Inflammatory macrophage treated with lipopolysaccharide for 4 hours (primary cell): ENCODE data around the gene PTGR3.

Experiments
- DNase-seq: peaks from one replicate; pipeline ENCODE4 v3.0.0-alpha.2; 2020

Gene PTGR3

DNA sequence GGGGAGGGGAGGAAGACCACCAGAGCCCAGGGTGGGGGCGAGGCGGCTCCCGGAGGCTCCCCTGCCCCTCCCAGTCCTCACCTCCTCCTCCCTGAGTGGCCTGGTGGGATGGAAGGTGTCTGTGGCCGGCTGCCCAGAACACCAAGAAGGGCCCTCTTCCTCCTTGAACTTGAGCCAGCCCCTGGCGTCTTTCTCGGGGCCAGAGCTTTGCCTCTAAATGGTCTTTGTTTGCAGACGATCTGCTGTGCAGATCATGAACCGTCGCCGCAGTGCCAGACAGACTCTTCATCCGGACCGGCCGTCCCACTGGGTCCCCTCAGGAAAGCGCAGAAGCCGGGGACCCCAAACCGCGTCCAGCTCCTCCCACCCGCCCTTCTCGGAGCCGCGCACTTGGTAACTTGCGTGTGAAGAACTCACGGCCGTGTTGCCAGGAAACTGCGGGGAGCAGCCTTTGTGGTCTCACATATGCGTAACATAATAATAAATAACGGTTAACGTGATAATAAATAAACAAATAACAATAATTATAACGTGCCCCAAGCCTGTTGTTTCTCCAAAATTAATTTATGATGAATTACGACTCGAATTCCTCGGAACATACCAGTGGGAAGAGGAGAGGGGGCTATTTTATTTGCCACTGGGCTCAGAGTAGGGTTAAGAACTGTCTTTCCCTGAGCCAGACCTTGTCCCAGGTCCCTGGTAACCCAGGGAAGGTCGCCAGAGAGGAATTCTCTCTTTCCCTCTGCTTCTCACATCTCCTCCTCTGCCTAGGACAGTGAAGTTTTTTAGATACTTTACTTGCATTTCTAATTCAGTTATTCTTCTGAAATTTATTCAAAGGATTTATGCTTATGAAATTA, 41.0 kb downstream of the PTGR3 start:
- DNase-seq = no peak

DNA sequence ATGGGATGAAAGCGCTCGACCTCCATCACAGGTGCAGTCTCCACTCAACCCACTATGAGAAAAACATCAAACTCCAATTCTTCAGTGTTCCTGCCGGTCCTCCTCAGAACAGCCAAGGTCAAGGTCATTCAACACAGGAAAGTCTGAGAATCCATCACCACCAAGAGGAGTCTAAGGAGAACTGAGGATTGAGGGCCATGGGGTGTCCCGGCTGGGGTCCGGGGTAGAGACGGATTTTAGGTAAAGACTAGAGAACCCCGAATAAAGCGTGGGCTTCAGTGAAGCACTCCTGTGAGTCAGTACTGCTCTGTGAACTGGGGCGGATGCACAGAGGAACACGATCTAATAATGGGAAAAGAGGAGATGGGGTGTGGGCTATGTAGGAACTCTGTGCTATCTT, 41.8 kb downstream of the PTGR3 start:
- DNase-seq = no peak

- no peak for DNase-seq
Measured at GRCh38 chr18:75165926-75166325, 43.0 kb downstream of the PTGR3 start.

DNA sequence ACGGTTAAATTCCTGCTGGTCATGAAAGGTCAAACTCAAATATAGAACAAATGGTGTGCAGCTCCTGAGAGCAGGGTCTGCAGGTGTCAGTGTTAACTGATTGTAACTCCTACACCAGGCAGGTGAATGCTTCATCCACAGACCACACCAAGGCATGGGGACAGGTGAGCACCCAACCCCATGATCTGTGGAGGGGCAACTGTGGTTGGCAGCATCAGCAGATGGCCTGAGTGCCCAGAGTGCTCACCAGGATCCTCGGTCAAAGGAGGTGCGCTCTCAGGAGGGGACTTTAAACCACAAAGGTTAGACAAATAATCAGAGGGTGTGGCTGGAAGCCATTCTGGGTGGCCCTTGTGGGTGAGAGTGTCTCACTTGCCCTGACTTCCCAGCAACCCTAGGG, 44.5 kb downstream of the PTGR3 start:
- DNase-seq = no peak

DNA sequence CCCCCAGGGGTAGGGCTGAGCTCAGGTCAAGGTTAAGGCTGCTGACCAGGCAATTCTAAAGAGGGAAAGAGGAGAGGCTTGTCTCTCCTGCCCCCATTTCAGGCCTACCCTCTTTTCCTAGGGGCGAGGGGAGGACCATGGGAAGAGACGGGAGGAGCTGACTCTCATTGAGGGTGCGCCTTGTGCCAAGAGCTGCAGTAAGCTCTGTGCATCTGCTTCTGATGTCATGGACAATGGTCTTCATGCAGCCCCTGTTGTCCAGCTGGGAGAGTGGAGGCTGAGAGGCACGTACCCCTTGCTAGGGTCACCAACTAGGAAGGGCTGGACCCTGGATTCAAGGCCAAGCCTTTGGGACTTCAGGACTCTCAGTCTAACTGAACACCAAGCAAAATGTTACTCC, 45.2 kb downstream of the PTGR3 start:
- no peak for DNase-seq

DNA sequence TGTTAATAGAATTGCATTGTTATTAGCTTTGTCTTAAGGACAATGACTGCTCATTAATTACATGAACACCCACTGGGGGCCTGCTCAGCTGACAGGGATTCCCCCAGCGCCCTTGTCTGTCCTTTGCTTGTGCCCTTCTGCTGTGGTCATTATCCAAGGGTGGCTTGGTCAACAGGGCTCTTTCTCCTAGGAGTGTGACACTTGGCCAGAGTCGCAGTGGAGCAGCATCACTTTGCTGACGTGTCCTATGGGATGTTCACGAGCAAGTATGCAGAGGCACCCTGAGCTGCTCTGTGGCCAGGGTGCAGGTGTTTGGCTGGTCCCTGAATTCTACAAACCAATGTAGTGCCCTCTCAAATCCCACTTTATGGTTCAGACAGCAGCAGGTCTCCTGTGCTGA, 46.0 kb downstream of the PTGR3 start:
- no peak for DNase-seq

GRCh38 chr18:75162467-75162866, 46.5 kb downstream of the PTGR3 start:
- DNase-seq = no peak

DNA sequence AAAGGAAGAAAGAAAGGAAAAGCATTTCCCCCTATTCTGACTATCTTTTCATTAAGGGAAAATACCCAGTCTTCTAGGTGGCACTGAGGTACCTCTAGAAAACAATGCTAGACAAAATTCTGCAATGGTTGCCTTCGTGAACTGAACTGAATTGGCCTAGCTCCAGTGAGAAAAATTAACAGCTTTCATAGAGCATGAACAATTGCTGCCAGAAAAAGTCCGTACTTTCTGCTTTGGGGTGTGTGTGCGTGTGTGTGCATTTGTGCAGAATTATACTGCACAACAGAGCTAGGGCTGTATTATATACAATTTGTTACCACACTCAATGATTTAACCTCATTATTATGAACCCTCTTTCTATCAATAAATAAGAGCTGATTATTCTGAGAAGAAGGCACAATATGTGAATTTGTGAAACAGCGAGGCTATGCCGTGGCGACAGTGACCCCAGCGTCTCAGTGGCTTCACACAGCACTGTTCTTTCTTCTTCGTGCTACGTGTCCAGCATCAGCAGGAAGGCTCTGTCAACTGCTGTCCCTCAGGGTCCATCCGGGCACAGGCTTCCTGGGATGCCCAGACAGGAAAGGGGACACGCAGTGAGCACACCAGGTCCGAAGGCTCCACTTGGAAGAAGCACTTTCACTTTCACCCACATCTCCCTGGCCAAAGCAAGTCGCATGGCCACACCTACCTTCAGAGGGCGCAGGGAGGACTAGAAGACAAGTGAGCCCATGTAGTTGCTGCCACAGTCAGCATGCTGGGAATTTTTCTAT, 47.5 kb downstream of the PTGR3 start:
- DNase-seq = peak; percentile 56

DNA sequence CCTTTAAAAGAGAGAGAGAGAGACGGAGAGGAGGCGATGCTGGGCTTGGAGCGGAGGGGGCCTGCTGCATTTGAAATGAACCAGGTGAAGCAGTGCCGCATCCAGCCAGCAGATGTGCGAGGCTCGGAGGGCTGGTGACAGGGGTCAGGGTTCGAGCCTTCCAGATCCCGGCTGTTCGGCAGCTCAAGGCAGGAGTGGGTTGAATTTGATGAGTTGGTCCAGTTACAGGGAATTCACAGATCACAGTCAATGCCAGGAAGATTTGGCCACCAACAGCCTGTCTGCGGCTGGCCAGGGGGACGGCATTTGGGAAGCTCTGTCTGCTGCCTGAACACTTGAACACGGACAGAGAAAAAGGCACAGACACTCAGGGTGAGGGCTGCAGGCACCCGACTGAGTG, 48.6 kb downstream of the PTGR3 start:
- DNase-seq = no peak

GRCh38 chr18:75159646-75160356, 49.1 kb downstream of the PTGR3 start:
- DNase-seq = no peak

DNA sequence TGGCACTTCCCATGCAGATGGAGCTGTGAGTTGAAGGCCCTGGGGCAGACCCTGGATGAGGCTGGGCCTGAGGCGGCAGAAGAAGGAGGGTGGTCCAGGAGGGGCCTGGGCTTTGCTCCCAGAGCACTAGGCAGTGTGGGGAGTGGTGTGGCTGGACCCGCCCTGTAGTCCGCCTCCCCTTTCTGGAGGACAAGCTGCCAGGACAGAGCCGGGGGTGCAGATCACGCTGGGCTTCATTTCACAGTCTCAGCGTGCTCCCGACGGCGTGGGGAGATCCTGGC, 49.8 kb downstream of the PTGR3 start:
- no peak for DNase-seq
